SK-N-MC (cell line): ENCODE measurements around the gene CD6.

Experiments
- DNase-seq: peaks from one replicate; pipeline ENCODE4 v3.0.0-alpha.2; 2011; ENCODE audit warnings: low read depth, low spot score
- H3K27ac ChIP-seq: fragments of 200-600 bp; sonication (generic); 2 replicates; pipeline ENCODE4 v1.5.1; 2016; ENCODE audit warnings: mixed run types
- H3K36me3 ChIP-seq: fragments of 200-600 bp; sonication (generic); 2 replicates; pipeline ENCODE4 v1.6.1; 2017; ENCODE audit warnings: antibody characterized with exemption, low read length, mixed read lengths; ENCODE audit not compliant: insufficient read depth
- H3K4me3 ChIP-seq: fragments of 200-600 bp; sonication (generic); 2 replicates; pipeline ENCODE4 v1.5.1; 2016
- H3K9ac ChIP-seq: fragments of 200-600 bp; sonication (generic); 2 replicates; pipeline ENCODE4 v1.8.0; 2017; ENCODE audit warnings: mixed run types, mixed read lengths; ENCODE audit not compliant: insufficient read length
- H3K9me3 ChIP-seq: fragments of 200-600 bp; sonication (generic); 2 replicates; pipeline ENCODE4 v1.6.1; 2017; ENCODE audit warnings: low read depth, mild to moderate bottlenecking, antibody characterized with exemption, low read length, moderate library complexity, mixed read lengths
- EZH2 ChIP-seq: fragments of 200-600 bp; sonication (generic); IDR thresholded peaks from one replicate; pipeline ENCODE4 v1.6.1; 2017; ENCODE audit warnings: antibody characterized with exemption
- FOXP2 ChIP-seq: optimal IDR thresholded peaks from 2 replicates; pipeline ENCODE3; 2011; ENCODE audit warnings: mild to moderate bottlenecking, moderate library complexity; ENCODE audit not compliant: insufficient read depth; ENCODE audit errors: extremely low read length, control extremely low read depth
- POLR2AphosphoS5 ChIP-seq: IDR thresholded peaks from 2 replicates; pipeline ENCODE4 v1.6.1; 2012; ENCODE audit warnings: mild to moderate bottlenecking, low read depth, low read length, borderline replicate concordance

Gene CD6

DNA sequence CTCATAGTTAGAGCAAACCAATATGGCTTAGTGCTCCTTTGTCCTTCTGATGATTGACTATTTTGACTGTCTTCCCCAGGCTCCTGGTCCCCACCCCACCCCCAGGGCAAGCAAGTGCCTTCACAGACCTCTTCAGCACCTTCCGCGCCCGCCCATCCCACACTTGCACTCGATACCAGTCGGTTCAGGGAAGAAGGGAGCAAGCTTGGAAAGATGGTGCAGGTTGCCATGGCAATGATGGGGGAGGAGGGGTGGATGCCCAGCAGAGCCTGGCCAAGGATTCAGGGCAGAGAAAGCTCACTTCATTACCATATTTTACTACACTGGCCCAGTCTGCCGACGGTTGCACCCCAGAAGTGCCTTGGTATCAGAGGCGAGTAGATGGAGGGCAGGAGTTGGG is 45.0 kb upstream of the CD6 start:
- peaks cover 38% of the 10 kb centered on the region; the same call in 1 of the 2 replicates for H3K36me3 ChIP-seq
- H3K9me3 ChIP-seq = no peaks in the 10 kb centered on the region
- no peak for DNase-seq
- TF ChIP-seq FOXP2 = no peak
- TF ChIP-seq EZH2 = no peak
- no peak for TF ChIP-seq POLR2AphosphoS5
- no peak overlapping the region for H3K9ac ChIP-seq
- no peak overlapping the region for H3K4me3 ChIP-seq
- no peak overlapping the region for H3K27ac ChIP-seq

DNA sequence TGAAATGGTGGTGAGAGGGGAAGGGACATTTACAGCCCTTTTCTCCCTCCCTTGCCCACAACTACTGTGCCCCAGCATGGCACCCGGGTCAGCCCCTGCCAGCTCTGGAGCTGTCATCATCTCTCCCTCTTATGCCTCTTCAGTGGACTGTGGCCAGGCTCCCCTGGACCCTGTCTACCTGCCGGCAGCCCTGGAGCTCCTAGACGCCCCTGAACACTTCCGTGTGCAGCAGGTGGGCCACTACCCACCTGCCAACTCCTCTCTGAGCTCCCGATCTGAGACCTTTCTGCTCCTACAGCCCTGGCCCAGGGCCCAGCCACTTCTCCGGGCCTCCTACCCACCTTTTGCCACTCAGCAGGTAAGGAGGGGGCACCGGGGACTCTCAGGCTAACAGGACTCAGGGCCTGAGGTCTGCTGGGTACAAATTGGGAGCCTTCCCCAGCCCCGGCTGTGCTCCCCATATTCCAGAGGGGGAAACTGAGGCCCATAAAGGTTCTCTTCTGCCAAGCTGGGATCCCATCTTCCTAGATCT is 44.4 kb upstream of the CD6 start:
- Histone ChIP-seq H3K9me3 (no peaks in the 10 kb centered on the region), H3K27ac (no peak overlapping the region), H3K9ac (no peak overlapping the region), H3K4me3 (no peak overlapping the region), H3K36me3 (peaks cover 38% of the 10 kb centered on the region; the same call in 1 of the 2 replicates)
- DNase-seq = no peak
- TF ChIP-seq POLR2AphosphoS5 (no peak), EZH2 (no peak), FOXP2 (no peak)

DNA sequence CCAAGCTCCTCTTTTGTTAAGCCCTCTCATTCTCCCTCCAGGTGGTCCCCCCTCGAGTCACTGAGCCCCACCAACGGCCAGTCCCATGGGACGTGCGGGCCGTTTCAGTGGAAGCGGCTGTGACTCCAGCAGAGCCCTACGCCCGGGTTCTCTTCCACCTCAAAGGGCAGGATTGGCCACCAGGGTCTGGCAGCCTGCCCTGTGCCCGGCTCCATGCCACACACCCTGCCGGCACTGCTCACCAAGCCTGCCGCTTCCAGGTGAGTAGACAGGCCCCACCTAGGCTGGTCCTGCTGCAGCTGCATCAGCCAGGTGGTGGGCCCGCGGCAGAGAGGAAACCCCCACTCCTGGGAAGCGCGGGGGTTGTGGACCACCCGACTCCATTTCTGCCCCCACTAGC is 43.9 kb upstream of the CD6 start:
- H3K36me3 ChIP-seq = peaks cover 35% of the 10 kb centered on the region; the same call in 1 of the 2 replicates
- no peak overlapping the region for H3K27ac ChIP-seq
- H3K4me3 ChIP-seq = no peak overlapping the region

DNA sequence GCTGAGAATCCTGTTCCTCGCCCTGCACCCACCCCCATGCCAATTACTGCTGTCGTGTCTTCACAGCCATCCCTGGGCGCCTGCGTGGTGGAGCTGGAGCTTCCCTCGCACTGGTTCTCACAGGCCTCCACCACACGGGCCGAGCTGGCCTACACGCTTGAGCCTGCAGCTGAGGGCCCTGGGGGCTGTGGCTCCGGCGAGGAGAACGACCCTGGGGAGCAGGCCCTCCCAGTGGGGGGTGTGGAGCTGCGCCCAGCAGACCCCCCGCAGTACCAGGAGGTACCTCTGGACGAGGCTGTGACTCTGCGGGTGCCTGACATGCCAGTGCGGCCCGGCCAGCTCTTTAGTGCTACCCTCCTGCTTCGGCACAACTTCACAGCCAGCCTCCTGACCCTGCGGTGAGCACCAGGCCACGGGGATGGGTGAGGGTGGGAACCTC is 42.9 kb upstream of the CD6 start:
- no peak overlapping the region for H3K27ac ChIP-seq
- no peak for TF ChIP-seq EZH2
- no peak for TF ChIP-seq POLR2AphosphoS5
- peaks cover 30% of the 10 kb centered on the region; the same call in 1 of the 2 replicates for H3K36me3 ChIP-seq
- no peak overlapping the region for H3K4me3 ChIP-seq
- H3K9me3 ChIP-seq = no peaks in the 10 kb centered on the region
- H3K9ac ChIP-seq = no peak overlapping the region
- no peak for DNase-seq

More for the DNA sequence above, 43.9 kb upstream of the CD6 start:
- H3K9ac ChIP-seq = no peak overlapping the region
- no peaks in the 10 kb centered on the region for H3K9me3 ChIP-seq
- DNase-seq = no peak
- TF ChIP-seq EZH2 = no peak
- TF ChIP-seq POLR2AphosphoS5 = no peak
- TF ChIP-seq FOXP2 = no peak

DNA sequence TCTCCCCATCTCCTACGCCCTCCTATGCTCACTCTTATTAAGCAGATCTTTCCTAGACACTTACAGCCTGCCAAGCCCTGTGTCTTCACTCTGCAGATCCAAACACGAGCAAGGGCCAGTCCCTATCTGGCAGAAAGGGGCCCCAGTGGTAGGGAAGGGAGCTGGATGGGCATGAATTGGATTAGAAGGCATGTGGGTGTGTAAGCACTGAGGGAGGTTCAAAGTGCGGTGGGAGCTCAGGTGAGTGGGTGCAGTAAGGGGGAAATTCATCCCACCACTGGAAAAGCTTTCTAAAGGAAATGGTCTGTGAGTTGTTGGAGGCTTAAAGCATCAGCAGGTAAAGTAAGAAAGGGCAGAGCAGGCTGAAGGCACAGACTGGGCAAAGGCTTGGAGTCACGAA is 41.7 kb upstream of the CD6 start:
- H3K36me3 ChIP-seq = peaks cover 30% of the 10 kb centered on the region; the same call in 1 of the 2 replicates
- H3K9me3 ChIP-seq = no peaks in the 10 kb centered on the region
- H3K4me3 ChIP-seq = no peak overlapping the region
- H3K9ac ChIP-seq = no peak overlapping the region
- H3K27ac ChIP-seq = no peak overlapping the region
- TF ChIP-seq FOXP2 (no peak), EZH2 (no peak), POLR2AphosphoS5 (no peak)
- DNase-seq = no peak

DNA sequence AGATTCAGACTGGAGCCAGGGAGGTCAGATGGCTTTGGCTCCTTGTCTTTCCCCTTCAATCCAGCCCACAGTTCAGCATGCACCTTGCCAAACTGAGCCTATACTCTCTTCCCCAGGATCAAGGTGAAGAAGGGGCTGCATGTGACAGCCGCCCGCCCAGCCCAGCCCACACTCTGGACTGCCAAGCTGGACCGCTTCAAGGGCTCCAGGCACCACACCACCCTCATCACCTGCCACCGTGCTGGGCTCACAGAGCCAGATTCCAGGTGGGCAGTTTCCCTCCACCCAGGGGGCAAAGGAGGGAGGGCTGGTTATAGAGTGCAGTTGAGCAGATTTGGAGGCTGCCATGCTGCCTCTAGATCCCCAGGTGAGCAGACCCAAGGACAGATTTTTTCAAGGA is 41.1 kb upstream of the CD6 start:
- no peaks in the 10 kb centered on the region for H3K9me3 ChIP-seq
- no peak overlapping the region for H3K4me3 ChIP-seq
- H3K9ac ChIP-seq = no peak overlapping the region
- TF ChIP-seq FOXP2 = no peak
- no peak for TF ChIP-seq POLR2AphosphoS5
- no peak for TF ChIP-seq EZH2
- peaks cover 30% of the 10 kb centered on the region; the same call in 1 of the 2 replicates for H3K36me3 ChIP-seq
- no peak for DNase-seq
- H3K27ac ChIP-seq = no peak overlapping the region

DNA sequence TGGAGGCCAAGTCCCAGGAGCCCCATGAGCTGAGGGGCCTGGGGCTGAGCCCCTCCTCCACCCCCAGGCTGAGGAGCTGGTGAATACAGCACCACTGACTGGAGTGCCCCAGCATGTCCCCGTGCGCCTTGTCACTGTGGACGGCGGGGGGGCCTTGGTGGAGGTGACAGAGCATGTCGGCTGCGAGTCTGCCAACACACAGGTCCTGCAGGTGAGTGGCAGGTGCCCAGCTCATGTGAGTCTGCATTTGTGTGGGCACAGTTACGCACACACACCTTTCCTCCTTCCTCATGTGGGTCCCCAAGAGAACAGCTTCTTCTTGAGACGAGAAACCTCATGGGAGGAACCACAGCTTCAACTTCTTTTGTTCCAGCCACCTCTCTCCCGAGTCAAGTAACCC is 39.6 kb upstream of the CD6 start:
- no peak overlapping the region for H3K27ac ChIP-seq
- TF ChIP-seq EZH2 (no peak), POLR2AphosphoS5 (no peak), FOXP2 (no peak)

DNA sequence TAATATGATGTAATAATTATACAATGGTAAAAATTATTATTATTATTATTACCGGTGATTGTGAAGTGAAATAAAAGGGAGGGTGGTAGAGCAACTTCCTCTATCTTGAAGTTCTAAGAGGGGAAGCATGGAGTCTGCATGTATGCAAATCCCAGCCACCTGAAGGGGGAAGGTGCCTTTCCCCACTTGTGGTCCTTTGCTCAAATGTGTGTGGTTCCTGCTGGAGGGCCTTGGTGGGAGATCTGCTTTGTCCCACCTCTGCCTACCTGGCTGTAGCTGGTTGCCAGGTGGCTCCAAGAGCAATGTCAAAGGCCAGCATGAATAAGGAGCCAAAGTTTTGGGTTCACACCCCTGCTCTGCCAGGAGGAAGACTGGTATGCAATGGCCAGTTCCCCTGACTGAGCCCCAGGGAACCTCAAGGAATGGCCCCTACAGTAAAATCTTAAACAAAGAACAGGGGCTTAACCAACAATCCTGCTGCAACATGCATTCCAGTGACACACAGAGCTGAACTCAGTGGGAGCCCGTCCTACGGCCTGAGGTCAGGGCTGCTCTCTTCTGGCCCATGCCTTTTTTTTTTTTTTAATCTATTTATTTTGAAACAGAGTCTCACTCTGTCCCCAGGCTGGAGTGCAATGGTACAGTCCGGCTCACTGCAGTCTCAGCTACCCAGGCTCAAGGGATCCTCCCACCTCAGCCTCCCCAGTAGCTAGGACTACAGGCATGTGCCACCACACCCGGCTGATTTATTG is 38.7 kb upstream of the CD6 start:
- TF ChIP-seq EZH2 (no peak), POLR2AphosphoS5 (no peak), FOXP2 (no peak)
- Histone ChIP-seq H3K9me3 (no peaks in the 10 kb centered on the region), H3K27ac (no peak overlapping the region), H3K4me3 (no peak overlapping the region), H3K9ac (no peak overlapping the region), H3K36me3 (peaks cover 27% of the 10 kb centered on the region; the same call in 1 of the 2 replicates)
- no peak for DNase-seq

More for the DNA sequence above, 39.6 kb upstream of the CD6 start:
- no peaks in the 10 kb centered on the region for H3K9me3 ChIP-seq
- no peak overlapping the region for H3K4me3 ChIP-seq
- H3K36me3 ChIP-seq = peaks cover 30% of the 10 kb centered on the region; the same call in 1 of the 2 replicates
- DNase-seq = no peak
- no peak overlapping the region for H3K9ac ChIP-seq
